GM19467 (cell line): ENCODE results near the gene WDR4.
"Not testable (repeated sequence)": the region's sequence is repeated elsewhere in the genome, so short reads cannot be mapped to it uniquely, and the experiment has no call there.

Source experiments
- ATAC-seq: cut with Tn5 transposase; IDR thresholded peaks from one replicate; pipeline ENCODE4 v1.9.1; 2021; ENCODE audit warnings: mild to moderate bottlenecking, moderate library complexity; ENCODE audit not compliant: unreplicated experiment

WDR4 gene

DNA sequence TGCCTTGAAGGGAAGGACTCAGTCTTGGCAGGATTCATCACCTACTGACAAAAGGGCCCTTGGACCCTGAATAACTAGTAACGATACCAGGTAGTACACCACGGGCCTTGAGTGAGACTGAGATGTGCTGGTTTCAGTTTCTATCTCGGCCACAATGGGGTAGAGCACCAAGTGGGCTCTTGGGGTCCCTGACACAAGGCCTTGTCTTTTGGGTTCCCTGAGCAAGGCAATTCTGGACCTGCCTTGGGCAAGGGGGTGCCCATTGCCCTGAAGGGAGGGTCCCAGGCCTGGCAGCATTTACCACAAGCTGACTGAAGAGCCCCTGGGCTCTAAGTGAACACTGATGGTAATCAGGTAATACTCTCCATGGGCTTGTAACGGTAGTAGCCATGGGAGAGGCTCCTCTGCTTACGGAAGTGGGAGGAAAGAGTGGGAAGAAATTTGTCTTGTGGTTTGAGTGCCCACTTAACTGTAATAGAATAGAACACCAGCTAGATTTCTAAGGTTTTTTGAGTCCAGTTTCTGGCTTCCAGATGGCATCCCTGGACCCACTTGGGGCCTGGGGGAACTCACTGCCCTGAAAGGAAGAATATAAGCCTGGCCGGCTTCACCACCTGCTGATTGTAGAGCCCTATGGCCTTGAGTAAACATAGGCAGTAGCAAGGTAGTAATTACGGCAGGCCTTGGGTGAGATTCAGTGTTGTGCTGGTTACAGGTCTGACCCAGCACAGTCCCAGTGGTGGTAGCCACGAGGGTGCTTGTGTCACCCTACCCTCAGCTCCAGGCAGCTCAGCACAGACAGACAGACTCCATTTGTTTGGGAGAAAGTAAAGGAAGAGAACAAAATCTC lies 58.5 kb downstream of the WDR4 start:
- ATAC-seq, result no peak

DNA sequence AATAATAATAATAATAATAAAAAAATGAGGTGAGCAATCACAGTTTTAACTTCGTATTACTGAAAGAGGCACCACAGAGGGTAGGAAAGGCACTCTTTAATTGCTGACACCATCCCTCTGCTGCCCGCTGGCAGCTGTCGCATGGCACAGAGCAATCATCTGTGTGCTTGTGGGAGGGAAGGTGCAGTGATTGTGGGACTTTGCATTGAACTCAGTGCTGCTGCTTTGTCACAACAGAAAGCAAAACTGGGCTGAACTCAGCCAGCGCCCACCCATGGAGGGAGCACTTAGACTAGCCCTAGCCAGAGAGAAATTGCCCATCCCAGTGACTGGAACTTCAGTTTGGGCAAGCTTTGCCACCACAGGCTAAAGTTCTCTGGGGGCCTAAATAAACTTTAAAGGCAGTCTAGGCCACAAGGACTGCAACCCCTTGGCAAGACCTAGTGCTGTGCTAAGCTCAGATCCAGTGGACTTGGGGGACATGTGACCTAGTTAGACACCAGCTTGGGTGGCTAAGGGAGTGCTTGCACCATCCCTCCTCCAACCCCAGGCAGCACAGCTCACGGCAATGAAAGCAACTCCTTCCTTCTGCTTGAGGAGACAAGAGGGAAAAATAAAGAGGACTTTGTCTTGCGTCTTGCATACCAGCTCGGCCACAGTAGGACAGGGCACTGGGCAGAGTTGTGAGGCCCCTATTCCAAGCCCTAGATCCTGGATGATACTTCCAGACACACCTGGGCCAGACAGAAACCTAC lies 59.3 kb downstream of the WDR4 start:
- ATAC-seq, result no peak

DNA sequence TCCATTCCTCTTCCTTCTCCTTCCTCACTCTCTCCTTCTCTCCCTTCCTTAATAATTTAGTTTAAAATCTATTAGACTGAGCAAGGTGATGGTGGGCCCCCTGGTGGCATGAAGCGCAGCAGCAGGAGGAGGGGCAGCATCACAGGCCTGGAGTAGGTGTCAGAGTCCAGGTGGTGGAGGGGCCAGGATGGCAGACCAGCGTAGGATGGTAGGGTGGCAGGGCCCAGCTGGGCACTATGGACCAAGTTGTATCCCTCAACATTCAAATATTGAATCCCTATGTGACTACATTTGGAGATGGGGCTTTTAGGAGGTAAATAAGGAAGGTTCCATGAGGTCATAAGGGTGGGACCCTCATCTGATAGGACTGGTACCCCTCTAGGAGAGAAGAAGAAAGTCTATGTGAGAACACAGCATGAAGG lies 61.0 kb downstream of the WDR4 start:
- ATAC-seq, result no peak

DNA sequence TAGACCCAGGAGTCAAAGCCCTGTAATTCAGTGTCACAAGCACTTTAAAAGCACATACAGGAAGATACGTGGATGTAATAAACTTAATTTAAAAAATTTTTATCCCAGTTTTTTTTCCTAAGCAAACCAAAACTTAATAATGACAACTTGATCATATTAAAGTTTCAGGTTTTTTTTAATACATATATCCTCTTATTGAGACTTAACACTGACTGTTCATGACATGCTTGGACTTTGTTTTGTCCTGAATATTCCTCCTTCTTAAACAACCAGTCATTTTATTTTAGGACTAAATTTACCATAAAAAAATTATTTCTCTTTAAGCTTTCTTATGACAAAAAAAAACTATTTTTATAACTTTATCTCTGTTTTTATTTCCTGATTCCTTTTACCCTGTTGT lies 64.1 kb downstream of the WDR4 start:
- ATAC-seq, result no peak

DNA sequence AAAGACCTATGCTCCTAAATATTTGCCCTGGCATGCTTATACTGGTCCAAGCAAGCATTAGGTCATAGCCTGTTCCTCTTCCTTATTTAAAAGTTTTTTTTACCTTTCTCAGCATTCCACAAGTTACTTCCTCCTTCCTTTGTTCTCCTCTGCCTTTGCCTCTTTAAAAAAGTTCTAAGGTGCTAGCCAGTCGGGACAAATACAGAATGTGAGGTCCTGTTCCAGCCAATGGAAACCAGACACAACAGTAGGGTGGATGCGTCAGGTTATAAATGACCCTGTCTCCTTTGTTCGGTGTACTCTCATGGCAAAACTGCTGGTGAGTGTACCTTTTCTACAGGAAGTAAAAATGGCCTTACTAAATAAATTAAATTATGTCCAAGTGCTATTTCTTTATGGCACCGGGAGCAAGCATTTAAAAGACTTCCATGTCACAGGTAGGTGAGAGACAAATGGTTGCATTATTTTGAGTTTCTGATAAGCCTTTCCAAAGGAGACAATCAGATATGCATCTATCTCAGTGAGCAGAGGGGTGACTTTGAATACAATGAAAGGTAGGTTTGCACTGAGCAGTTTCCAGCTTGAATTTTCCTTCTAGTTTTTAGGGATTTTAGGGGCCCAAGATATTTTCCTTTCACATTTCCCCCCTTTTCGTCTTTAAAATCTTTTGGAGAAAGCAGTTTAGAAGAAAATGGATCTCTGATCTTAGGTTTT lies 66.7 kb downstream of the WDR4 start:
- not testable (repeated sequence) for ATAC-seq

DNA sequence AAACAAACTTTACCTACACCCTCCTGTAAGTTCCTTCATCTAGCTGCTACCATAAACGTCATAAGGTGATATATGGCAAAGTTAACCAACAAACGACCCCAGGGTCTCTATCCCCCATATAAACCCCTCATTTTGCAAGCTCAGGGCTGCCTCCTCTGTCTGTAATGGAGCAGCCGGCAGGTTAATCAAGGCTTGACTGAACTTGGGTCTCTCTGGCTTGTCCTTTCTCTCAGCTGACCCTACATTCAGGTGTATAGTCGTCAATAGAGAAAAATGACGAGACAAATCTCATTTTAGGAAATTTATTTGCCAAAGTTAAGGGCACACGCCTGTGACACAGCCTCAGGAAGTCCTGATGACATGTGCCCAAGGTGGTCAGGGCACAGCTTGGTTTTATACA lies 67.4 kb downstream of the WDR4 start:
- ATAC-seq, result no peak

DNA sequence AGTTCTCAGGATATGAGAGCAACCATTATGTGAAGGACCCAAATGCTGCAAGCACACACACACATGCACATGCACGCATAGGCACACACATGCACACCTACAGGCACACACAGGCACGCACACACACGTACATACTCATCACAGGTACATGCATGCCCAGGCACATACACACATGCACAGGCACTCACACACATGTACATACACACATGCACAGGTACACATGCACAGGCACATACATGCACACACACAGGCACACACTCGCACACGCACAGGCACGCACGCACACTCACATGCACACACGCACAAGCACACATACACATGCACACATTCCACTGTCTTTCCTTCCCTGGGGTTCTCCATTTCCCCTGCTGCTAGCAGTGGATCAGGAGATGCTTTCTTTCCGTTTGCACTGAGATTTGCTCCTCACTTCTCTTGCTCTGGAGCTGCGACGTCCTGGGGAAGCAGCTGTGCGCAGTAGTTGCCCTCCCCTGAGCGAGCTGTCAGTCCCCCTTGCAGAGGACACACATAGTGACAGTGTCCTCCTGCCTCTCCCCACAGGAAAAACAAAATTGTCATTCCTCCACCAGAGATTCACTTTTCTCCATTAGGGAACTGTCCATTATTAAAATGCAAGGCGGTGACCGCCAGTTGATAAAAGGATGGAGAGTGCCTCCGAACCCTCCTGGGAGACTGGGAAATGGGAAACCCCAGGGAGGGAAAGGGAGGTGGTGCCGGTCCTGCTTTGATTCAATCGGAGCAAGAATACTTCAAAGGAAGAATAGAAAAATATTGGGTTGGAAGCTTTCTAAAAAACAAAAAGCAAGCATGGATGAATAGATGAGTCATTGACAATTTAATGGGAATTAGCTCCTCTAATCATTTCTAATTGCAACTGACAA lies 69.5 kb downstream of the WDR4 start:
- no peak for ATAC-seq

DNA sequence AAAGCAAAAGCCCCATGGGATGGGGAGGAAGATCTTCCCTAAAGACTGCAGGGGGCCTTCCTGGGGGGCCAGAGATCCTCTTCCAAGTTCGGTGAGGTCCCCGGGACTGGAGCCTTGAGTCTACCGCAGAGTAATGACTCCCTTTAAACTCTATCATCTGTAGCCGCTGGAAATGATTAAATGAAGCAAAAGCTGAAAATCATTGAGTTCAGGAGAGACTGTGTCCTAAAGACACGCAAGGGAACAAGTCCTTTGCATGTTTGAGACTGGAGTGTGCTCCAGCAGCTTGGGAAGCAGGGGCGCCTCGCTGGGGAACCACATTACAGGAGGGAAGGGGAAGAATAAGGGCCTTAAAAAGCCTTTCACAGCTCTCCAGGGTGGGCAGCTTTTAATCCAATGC lies 70.2 kb downstream of the WDR4 start:
- no peak for ATAC-seq

DNA sequence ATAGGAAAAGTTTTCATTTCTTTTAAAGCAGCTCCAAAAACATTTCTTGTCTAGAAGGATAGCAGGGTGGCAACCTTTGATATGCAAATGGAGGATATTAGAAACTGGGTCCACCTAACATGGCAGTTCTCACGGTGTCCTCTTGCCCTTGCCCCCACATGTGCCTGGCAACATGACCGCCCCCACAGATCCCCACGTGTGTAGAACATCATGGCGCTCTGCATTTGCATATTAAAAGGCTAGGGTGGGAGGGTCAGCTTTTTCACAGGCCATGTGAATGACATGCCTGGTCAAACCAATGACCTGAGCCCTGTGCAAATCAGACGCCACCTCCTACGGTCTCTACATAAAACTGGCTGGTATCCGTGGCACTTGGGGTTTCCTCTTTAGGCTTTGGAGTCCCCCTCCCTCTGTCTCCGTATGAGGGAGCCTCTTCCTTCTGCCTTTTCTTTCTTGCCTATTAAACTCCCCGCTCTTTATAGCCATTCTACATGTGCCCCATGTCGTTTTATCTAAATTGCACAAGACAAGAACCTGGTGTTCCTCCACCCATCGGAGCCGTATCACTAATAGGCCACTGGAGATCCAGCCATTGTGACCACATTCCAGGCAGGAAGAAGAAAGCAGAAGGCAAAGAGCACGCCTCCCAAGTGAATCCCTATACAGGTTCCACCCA lies 71.3 kb downstream of the WDR4 start:
- no peak for ATAC-seq

DNA sequence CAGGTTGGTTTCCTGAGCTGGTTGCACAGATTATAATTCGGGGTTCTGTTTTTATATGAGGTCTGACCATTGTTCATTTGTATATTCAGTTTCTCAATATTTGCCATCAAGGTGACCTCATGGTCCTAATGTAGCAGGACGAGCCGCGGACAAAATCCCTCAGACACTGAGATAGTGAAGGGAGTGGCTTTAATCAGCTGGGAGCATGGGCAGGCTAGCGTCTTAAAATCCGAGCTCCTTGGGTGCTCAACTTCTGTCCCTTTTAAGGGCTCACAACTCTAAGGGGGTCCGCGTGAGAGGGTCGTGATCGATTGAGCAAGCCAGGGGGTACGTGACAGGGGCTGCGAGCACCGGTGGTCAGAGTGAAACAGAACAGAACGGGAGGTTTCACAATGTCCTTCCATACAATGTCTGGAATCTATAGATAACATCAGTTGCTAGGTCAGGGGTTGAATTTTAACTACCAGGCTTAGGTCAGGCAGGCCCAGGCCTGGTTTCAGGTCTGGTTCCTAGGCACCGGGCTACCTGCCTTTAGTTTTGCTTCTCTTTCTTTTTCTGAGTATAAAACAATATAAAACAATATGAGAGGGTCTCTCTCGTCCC lies 71.9 kb downstream of the WDR4 start:
- ATAC-seq, result not testable (repeated sequence)

DNA sequence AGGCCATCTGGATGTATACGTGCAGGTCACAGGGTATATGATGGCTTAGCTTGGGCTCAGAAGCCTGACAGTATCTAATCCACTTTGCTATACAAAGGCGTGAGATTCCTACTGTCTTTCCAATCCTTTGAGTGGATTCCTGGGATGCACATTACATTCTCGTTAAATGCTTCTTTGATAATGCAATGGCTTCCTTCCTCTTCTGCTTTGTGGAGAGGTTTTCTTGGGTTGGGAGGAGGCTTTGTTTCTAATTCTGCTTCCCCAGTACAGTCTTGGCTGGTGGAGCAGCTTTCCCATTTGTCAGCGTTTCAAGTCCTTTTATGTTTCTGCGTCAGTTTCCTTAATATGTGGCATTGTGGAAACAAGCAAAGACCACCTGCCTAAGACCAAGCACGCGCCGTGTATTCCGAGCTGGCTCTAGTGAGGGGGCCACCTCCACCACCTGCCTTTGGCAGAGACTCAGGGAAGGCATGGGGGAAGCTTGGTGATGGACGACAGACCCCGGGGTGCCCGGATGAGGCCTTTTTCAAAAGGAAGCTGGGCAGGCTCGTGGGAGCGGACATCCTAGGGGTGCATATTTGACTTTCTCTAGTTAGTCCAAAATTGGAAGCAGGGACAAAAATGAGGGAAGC lies 72.7 kb downstream of the WDR4 start:
- no peak for ATAC-seq

DNA sequence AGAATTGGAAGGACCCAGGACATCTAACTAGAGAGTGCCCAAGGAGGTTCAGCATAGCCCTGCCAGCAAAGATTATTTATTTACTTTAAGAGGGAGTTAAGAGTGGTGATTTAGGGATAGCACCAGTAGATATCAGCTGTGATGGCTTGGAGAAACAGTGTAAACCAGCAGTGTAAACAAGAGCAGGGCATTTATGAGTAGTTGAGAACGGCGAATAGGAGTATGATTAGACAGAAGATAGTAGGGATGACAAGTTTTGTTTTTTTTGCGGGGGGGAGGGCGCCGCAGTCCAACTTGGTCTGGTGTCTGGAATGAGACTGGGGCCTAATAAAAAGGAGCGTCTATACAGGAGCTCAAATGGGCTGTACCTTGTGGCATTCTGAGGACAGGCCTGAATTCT lies 77.7 kb downstream of the WDR4 start:
- not testable (repeated sequence) for ATAC-seq

DNA sequence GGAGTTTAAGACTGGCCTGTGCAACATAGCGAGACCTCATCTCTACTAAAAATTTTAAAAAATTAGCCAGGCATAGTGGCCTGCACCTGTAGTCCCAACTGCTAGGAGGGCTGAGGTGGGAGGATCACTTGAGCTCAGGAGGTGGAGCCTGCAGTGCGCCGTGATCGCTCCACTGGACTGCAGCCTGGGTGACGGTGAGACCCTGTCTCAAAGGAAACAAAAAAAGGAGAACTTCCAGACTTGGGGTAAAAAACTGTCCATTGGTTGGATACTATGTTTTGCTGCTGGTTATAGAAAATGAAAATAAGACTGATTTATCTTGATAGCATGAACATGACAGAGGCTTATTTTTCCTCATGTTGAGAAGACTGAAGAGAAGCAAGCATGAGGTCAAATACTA lies 79.4 kb downstream of the WDR4 start:
- ATAC-seq, result no peak

DNA sequence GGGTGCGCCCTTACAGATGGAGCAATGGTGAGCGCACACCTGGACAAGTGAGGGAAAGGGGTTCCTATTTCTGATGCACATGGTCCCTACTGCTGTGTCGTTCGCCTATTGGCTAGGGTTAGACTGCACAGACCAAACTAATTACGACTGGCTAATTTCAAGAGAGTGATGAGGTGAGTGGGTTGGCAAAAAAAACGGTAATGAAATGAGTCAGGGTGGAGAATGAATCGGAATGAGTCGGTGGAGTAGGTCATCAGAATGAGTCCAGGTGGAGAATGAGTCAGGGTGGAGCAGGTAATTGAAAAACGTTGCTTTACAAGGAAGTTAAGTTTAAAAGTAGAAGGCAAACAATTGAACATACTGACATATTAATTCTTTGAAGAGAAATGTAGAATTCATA lies 79.8 kb downstream of the WDR4 start:
- no peak for ATAC-seq
